IMR-90 (cell line): ENCODE results near the gene FAT2. TPM values are rescaled to one million over a fixed set of nuclear protein-coding genes. Genes with fewer than 3 reads are reported as not detected.
A peak's percentile ranks its signal among the peaks of the same experiment; 100 is the strongest.

Experiments used
- ATAC-seq: fragments of 200-7000 bp; cut with Tn5 transposase; 2 replicates; pipeline ENCODE4 v1.9.1; 2020; ENCODE audit warnings: low read depth, mild to moderate bottlenecking, moderate library complexity
- Bru-seq: library from RNA; stranded (reverse); fragments of 400-500 nt; gene quantifications from one replicate; lab custom pipeline; 2021; lab: Mats Ljungman, UMichigan
- BruChase-seq, 2 experiments: library from RNA; stranded (reverse); fragments of 400-500 nt; gene quantifications; one replicate each; lab custom pipeline; 2021; lab: Mats Ljungman, UMichigan
- BruUV-seq: library from RNA; stranded (reverse); fragments of 400-500 nt; replicated peaks from 2 replicates; lab custom pipeline; 2021; lab: Mats Ljungman, UMichigan
- CTCF ChIA-PET: fragments of 300-600 bp; formaldehyde crosslinking; extraction: SDS; loops from one replicate; lab custom pipeline; 2021; ENCODE audit warnings: antibody characterized with exemption; lab: Yijun Ruan, JAX
- POLR2A ChIA-PET: fragments of 300-600 bp; sonication (Branson Sonifier 250); formaldehyde crosslinking; loops from one replicate; lab custom pipeline; 2022; ENCODE audit warnings: antibody characterized with exemption; ENCODE audit not compliant: unreplicated experiment; lab: Charles Lee
- DNase-seq: peaks from one replicate; pipeline ENCODE4 v3.0.0; 2013
- H2AFZ ChIP-seq: replicated peaks from 2 replicates; pipeline ENCODE3; 2013; ENCODE audit warnings: low read length, mild to moderate bottlenecking; ENCODE audit not compliant: poor library complexity
- H2AK5ac ChIP-seq: 2 replicates; pipeline ENCODE4 v1.6.1; 2013; ENCODE audit warnings: low read depth, low read length, inconsistent platforms
- H2AK9ac ChIP-seq: replicated peaks from 2 replicates; pipeline ENCODE3; 2013; ENCODE audit warnings: mild to moderate bottlenecking, low read depth, low read length, moderate library complexity; ENCODE audit not compliant: poor library complexity
- H2BK120ac ChIP-seq: 2 replicates; pipeline ENCODE4 v1.6.1; 2013; ENCODE audit warnings: low read depth, low read length, inconsistent platforms
- H2BK15ac ChIP-seq: 3 replicates; pipeline ENCODE4 v1.6.1; 2013; ENCODE audit warnings: low read depth, low read length, inconsistent platforms
- H2BK20ac ChIP-seq: 2 replicates; pipeline ENCODE4 v1.6.1; 2013; ENCODE audit warnings: low read depth, mild to moderate bottlenecking, inconsistent platforms, low read length, moderate library complexity
- H2BK5ac ChIP-seq: 2 replicates; pipeline ENCODE4 v1.6.1; 2013; ENCODE audit warnings: mild to moderate bottlenecking, low read depth, low read length, inconsistent platforms; ENCODE audit not compliant: poor library complexity, severe bottlenecking
- H3K14ac ChIP-seq: replicated peaks from 2 replicates; pipeline ENCODE4 v1.6.1; 2013; ENCODE audit warnings: low read depth, low read length, inconsistent platforms
- H3K18ac ChIP-seq: 2 replicates; pipeline ENCODE4 v1.6.1; 2013; ENCODE audit warnings: low read depth, low read length, control low read depth
- H3K23ac ChIP-seq: 2 replicates; pipeline ENCODE4 v1.6.1; 2013; ENCODE audit warnings: low read depth, low read length, inconsistent platforms
- H3K27ac ChIP-seq: 2 replicates; pipeline ENCODE4 v1.5.1; 2013; ENCODE audit warnings: mild to moderate bottlenecking, control low read depth, low read length; ENCODE audit not compliant: insufficient read depth
- H3K27me3 ChIP-seq: 2 replicates; pipeline ENCODE4 v1.6.1; 2013; ENCODE audit warnings: low read length; ENCODE audit not compliant: control insufficient read depth, insufficient read depth
- H3K36me3 ChIP-seq: 2 replicates; pipeline ENCODE4 v1.6.1; 2013; ENCODE audit warnings: low read length, mixed read lengths; ENCODE audit not compliant: control insufficient read depth, insufficient read depth
- H3K4ac ChIP-seq: 2 replicates; pipeline ENCODE4 v1.6.1; 2013; ENCODE audit warnings: low read depth, low read length, inconsistent platforms
- H3K4me1 ChIP-seq: 2 replicates; pipeline ENCODE4 v1.6.1; 2013; ENCODE audit warnings: low read length, mixed read lengths; ENCODE audit not compliant: control insufficient read depth, insufficient read depth
- H3K4me2 ChIP-seq: 2 replicates; pipeline ENCODE4 v1.6.1; 2013; ENCODE audit warnings: low read depth, mild to moderate bottlenecking, control low read depth, low read length, moderate library complexity
- H3K4me3 ChIP-seq: 2 replicates; pipeline ENCODE4 v1.5.1; 2013; ENCODE audit warnings: low read depth, mild to moderate bottlenecking, control low read depth, low read length, moderate library complexity; ENCODE audit not compliant: insufficient read depth
- H3K56ac ChIP-seq: 2 replicates; pipeline ENCODE4 v1.6.1; 2013; ENCODE audit warnings: low read length, inconsistent platforms; ENCODE audit not compliant: insufficient read depth; ENCODE audit errors: extremely low read depth
- H3K79me1 ChIP-seq, 2 experiments: 2 replicates each; pipeline ENCODE4 v1.6.1; 2013; ENCODE audit warnings: low read length in 2 of 2, inconsistent platforms in 1 of 2, low read depth in 1 of 2
- H3K9ac ChIP-seq: 2 replicates; pipeline ENCODE4 v1.6.1; 2013; ENCODE audit warnings: low read depth, low read length, control low read depth
- H3K9me1 ChIP-seq: 2 replicates; pipeline ENCODE4 v1.6.1; 2013; ENCODE audit warnings: low read length, inconsistent platforms; ENCODE audit not compliant: insufficient read depth
- H3K9me3 ChIP-seq: 2 replicates; pipeline ENCODE4 v1.6.1; 2013; ENCODE audit warnings: low read length; ENCODE audit not compliant: control insufficient read depth, insufficient read depth
- H4K20me1 ChIP-seq: 2 replicates; pipeline ENCODE4 v1.6.1; 2013; ENCODE audit warnings: low read length, inconsistent platforms; ENCODE audit not compliant: insufficient read depth
- H4K5ac ChIP-seq: 2 replicates; pipeline ENCODE4 v1.6.1; 2013; ENCODE audit warnings: mild to moderate bottlenecking, low read depth, low read length, control low read depth
- H4K8ac ChIP-seq, 2 experiments: 2 replicates each; pipeline ENCODE4 v1.6.1; 2013; ENCODE audit warnings: low read depth in 2 of 2, low read length in 2 of 2, control low read depth in 1 of 2, inconsistent platforms in 1 of 2
- H4K91ac ChIP-seq: 2 replicates; pipeline ENCODE4 v1.6.1; 2013; ENCODE audit warnings: low read depth, low read length, inconsistent platforms; ENCODE audit not compliant: insufficient read depth
- MAFK ChIP-seq: IDR thresholded peaks from 2 replicates; pipeline ENCODE4 v1.6.1; 2012; ENCODE audit warnings: low read depth, low read length, improper control_type of control experiment
- MAZ ChIP-seq: IDR thresholded peaks from 2 replicates; pipeline ENCODE4 v1.6.1; 2012; ENCODE audit warnings: low read depth, mild to moderate bottlenecking, low read length, improper control_type of control experiment, moderate library complexity, borderline replicate concordance
- NFE2L2 ChIP-seq: fragments of 150-350 bp; IDR thresholded peaks from 2 replicates; pipeline ENCODE4 v1.6.1; 2016; ENCODE audit warnings: low read depth, mild to moderate bottlenecking, low read length
- POLR2A ChIP-seq: IDR thresholded peaks from 2 replicates; pipeline ENCODE4 v1.6.1; 2012; ENCODE audit warnings: mild to moderate bottlenecking, low read depth, low read length
- RAD21 ChIP-seq: IDR thresholded peaks from 2 replicates; pipeline ENCODE4 v1.6.1; 2012; ENCODE audit warnings: low read length, improper control_type of control experiment
- RCOR1 ChIP-seq: IDR thresholded peaks from 2 replicates; pipeline ENCODE4 v1.6.1; 2012; ENCODE audit warnings: mild to moderate bottlenecking, low read length, improper control_type of control experiment; ENCODE audit not compliant: insufficient replicate concordance
- SMC3 ChIP-seq: fragments of 150-350 bp; IDR thresholded peaks from 2 replicates; pipeline ENCODE4 v1.6.1; 2016; ENCODE audit warnings: low read depth, mild to moderate bottlenecking, antibody characterized with exemption, low read length, moderate library complexity
- WGBS, 2 experiments: methylation state at CpG; one replicate each; pipeline versions ENCODE4 v1.1.5 to v1.1.7; 2013; ENCODE audit warnings: missing lambda C conversion rate in 2 of 2; ENCODE audit not compliant: insufficient read length in 1 of 2; ENCODE audit errors: extremely low coverage in 2 of 2; 5-methylcytosine and 5-hydroxymethylcytosine counted together
- dilution Hi-C: fragments of 300-500 bp; cut with HindIII; formaldehyde crosslinking; loops from one replicate; pipeline ENCODE4 v1.14.3; 2018; ENCODE audit warnings: low sequenced_read_pairs; ENCODE audit not compliant: unreplicated experiment
- in situ Hi-C: fragments of 300-500 bp; cut with MboI; formaldehyde crosslinking; loops from 3 replicates; pipeline ENCODE4 v1.14.3; 2019; ENCODE audit warnings: low sequenced_read_pairs, inconsistent platforms, mixed read lengths
- intact Hi-C: fragments of 100-400 bp; cut with micrococcal nuclease; formaldehyde crosslinking; loops from 2 replicates; pipeline ENCODE4 v1.10.0; 2022
- long read RNA-seq: library from polyadenylated mRNA; unstranded; transcript quantifications from one replicate; pipeline ENCODE4 v2.0.0, GENCODE V29; 2021; ENCODE audit not compliant: unreplicated experiment
- polyA plus RNA-seq, 3 experiments: library from polyadenylated mRNA; depleted of rRNA; stranded (reverse); fragments of >200 nt; gene quantifications; 2 replicates each; pipeline ENCODE4 v1.2.3, GENCODE V29; 2012; ENCODE audit warnings: low replicate concordance in 1 of 3
- total RNA-seq: library from RNA; depleted of rRNA; stranded (reverse); fragments of >200 nt; gene quantifications from 2 replicates; pipeline ENCODE4 v1.2.3, GENCODE V29; 2012; rRNA removed
- TF ChIP-seq, protein P1 (sequence below): conservative IDR thresholded peaks from 2 replicates; pipeline ENCODE4 v1.5.1; 2012; ENCODE audit warnings: mild to moderate bottlenecking, low read depth, low read length, improper control_type of control experiment
- TF ChIP-seq, protein P2 (sequence below): fragments of 150-350 bp; IDR thresholded peaks from 2 replicates; pipeline ENCODE4 v1.6.1; 2016; ENCODE audit warnings: low read depth, mild to moderate bottlenecking, low read length, moderate library complexity, borderline replicate concordance

FAT2 gene, protein sequence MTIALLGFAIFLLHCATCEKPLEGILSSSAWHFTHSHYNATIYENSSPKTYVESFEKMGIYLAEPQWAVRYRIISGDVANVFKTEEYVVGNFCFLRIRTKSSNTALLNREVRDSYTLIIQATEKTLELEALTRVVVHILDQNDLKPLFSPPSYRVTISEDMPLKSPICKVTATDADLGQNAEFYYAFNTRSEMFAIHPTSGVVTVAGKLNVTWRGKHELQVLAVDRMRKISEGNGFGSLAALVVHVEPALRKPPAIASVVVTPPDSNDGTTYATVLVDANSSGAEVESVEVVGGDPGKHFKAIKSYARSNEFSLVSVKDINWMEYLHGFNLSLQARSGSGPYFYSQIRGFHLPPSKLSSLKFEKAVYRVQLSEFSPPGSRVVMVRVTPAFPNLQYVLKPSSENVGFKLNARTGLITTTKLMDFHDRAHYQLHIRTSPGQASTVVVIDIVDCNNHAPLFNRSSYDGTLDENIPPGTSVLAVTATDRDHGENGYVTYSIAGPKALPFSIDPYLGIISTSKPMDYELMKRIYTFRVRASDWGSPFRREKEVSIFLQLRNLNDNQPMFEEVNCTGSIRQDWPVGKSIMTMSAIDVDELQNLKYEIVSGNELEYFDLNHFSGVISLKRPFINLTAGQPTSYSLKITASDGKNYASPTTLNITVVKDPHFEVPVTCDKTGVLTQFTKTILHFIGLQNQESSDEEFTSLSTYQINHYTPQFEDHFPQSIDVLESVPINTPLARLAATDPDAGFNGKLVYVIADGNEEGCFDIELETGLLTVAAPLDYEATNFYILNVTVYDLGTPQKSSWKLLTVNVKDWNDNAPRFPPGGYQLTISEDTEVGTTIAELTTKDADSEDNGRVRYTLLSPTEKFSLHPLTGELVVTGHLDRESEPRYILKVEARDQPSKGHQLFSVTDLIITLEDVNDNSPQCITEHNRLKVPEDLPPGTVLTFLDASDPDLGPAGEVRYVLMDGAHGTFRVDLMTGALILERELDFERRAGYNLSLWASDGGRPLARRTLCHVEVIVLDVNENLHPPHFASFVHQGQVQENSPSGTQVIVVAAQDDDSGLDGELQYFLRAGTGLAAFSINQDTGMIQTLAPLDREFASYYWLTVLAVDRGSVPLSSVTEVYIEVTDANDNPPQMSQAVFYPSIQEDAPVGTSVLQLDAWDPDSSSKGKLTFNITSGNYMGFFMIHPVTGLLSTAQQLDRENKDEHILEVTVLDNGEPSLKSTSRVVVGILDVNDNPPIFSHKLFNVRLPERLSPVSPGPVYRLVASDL (N-terminal part only)
- total RNA-seq = under 0.01 TPM in 2 replicates
- polyA plus RNA-seq (2012; rRNA removed) = 0.03 and 0.06 TPM in 2 replicates
- polyA plus RNA-seq (2012; cell fraction: cytosol; rRNA removed) = 0.02 and 0.03 TPM in 2 replicates
- polyA plus RNA-seq (2012; cell fraction: nucleus; rRNA removed; ENCODE audit: low replicate concordance) = 0.05 and 0.07 TPM in 2 replicates
- Bru-seq, nascent RNA = percentile 2 among the genes with signal in this experiment
- BruChase-seq, experiment 1, labeled RNA remaining after a 6-hour chase = not detected
- not detected for BruChase-seq, experiment 2, labeled RNA remaining after a 2-hour chase
- long read RNA-seq = 0 reads

DNA sequence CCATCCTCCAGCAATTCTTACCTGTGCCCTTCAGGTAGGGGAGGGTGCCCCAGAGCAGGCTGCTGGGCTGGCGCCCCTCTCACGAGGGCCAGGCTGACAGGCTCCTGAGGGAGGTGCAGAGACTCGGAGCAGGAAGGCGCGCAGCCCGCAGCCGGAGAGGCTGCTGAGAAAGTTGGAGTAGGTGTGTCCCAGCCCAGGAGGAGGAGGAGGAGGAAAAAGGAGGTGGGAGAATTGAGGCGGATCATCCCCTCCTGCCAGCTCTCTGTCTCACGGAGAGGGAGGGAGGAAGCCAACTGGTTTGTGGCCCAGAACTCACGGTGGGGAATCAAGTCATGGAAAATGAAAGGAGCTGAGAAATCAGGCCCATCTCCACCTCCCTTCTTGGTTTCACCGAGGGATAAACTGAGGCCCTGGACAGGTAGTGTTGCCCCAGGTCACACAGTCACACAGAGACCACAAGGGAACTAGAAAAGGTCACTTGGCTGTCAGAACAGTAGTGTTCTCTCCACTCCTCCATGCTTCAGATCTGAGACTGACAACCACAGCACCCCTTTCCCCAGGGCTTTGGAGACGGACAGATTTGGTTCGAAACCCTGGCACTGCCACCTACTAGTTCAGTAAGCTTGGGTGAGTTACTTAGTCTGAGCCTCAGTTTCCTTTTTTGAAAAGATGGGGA, at the start of gene FAT2:
TSS of gene FAT2 (minus strand) at position 188 of the 676 bp plus-strand sequence. CDS start 22,400 bp downstream, outside the sequence.
- Histone ChIP-seq H2AFZ (peak within 1 kb of the TSS; percentile 67), H2AK9ac (no peak within 1 kb of the TSS), H3K27ac (no peak within 1 kb of the TSS), H3K4me1 (no peaks in the 10 kb centered on the region), H3K18ac (no peak within 1 kb of the TSS), H3K4me3 (no peak within 1 kb of the TSS), H2BK120ac (no peak within 1 kb of the TSS), H3K9ac (no peak within 1 kb of the TSS), H3K14ac (no peak within 1 kb of the TSS), H3K36me3 (no peaks in the 10 kb centered on the region), H3K9me3 (no peaks in the 10 kb centered on the region), H3K9me1 (no peaks in the 10 kb centered on the region), H3K4me2 (no peak within 1 kb of the TSS; the same call in 1 of the 2 replicates), H2BK5ac (no peak within 1 kb of the TSS), H4K5ac (no peak within 1 kb of the TSS), H3K27me3 (peaks cover 18% of the 10 kb centered on the region), H3K4ac (no peak within 1 kb of the TSS), H3K56ac (no peak within 1 kb of the TSS), H2BK20ac (no peak within 1 kb of the TSS), H2AK5ac (no peak within 1 kb of the TSS), H2BK15ac (no peak within 1 kb of the TSS), H4K91ac (no peak within 1 kb of the TSS), H3K23ac (no peak within 1 kb of the TSS), H4K8ac (no peak within 1 kb of the TSS), H3K79me1 (no peaks in the 10 kb centered on the region), H4K20me1 (no peaks in the 10 kb centered on the region)
- DNase-seq (no peak), ATAC-seq (no peak)
- in situ Hi-C loops (no loop called here), intact Hi-C loops (no loop called here), dilution Hi-C loops (no loop called here)
- POLR2A ChIA-PET = no interaction called here
- 15% methylated on average over 6 of the region's 13 CpGs; no CpG with 5 or more reads in 1 of the 2 experiments for WGBS, 2 experiments
- no TSS peak for BruUV-seq
- CTCF ChIA-PET = no interaction called here
- TF ChIP-seq MAZ (no peak), RAD21 (no peak), RCOR1 (no peak), POLR2A (no peak), MAFK (no peak), NFE2L2 (no peak), SMC3 (no peak)
- TF ChIP-seq, protein P1, sequence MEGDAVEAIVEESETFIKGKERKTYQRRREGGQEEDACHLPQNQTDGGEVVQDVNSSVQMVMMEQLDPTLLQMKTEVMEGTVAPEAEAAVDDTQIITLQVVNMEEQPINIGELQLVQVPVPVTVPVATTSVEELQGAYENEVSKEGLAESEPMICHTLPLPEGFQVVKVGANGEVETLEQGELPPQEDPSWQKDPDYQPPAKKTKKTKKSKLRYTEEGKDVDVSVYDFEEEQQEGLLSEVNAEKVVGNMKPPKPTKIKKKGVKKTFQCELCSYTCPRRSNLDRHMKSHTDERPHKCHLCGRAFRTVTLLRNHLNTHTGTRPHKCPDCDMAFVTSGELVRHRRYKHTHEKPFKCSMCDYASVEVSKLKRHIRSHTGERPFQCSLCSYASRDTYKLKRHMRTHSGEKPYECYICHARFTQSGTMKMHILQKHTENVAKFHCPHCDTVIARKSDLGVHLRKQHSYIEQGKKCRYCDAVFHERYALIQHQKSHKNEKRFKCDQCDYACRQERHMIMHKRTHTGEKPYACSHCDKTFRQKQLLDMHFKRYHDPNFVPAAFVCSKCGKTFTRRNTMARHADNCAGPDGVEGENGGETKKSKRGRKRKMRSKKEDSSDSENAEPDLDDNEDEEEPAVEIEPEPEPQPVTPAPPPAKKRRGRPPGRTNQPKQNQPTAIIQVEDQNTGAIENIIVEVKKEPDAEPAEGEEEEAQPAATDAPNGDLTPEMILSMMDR = no peak
- TF ChIP-seq, protein P2, sequence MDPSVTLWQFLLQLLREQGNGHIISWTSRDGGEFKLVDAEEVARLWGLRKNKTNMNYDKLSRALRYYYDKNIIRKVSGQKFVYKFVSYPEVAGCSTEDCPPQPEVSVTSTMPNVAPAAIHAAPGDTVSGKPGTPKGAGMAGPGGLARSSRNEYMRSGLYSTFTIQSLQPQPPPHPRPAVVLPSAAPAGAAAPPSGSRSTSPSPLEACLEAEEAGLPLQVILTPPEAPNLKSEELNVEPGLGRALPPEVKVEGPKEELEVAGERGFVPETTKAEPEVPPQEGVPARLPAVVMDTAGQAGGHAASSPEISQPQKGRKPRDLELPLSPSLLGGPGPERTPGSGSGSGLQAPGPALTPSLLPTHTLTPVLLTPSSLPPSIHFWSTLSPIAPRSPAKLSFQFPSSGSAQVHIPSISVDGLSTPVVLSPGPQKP = no peak
